HG02571 (cell line): Measurements from ENCODE around the gene NDRG3.
"Not testable (repeated sequence)": the region's sequence is repeated elsewhere in the genome, so short reads cannot be mapped to it uniquely, and the experiment has no call there.

Experiments
- ATAC-seq: cut with Tn5 transposase; IDR thresholded peaks from one replicate; pipeline ENCODE4 v1.9.1; 2021; ENCODE audit warnings: mild to moderate bottlenecking, moderate library complexity; ENCODE audit not compliant: unreplicated experiment

The NDRG3 gene

DNA sequence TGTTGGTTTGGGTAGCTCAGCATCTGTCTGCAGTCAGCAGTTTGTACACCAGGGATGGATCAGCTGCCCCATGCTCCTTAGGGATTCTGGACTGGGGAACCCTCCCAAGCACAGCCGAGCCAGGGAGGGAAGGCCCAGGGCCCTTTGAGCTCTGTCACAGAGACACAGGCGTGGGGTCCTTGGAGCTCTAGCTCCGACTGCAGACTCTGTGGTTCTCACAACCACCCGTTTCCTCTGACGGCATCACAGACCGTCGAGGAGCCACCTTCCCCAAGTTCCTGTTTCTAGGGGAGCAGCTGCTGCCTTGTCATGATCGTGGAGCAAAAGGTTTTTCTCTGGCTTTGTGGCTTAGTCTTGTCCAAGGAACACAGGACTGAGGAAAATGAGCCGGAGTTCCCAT is 99.9 kb downstream of the NDRG3 start, which contains the start of gene SLA2:
SLA2 (minus strand) TSS at position 199 of the 400 bp plus-strand sequence. CDS start 4,861 bp downstream, outside the sequence.
- ATAC-seq: no peak

DNA sequence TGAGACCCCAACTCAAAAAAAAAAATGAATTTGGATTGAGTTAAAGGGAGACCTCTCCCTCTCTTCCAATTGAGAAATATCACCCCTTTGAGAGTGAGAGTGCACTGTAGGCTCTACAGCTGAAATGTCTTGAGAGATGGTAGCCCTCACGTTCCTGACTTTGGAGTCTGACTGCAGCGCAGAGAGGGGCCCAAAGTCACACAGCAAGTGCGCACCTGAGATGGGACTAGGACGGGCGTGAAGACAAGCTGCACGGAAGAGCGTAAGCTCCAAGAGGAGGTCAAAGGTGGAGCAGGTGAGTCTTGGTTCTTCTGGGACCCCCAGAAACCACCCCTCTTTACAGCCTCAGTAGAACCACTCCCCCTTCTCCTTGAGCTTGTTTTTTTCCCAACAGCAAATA is 100.5 kb downstream of the NDRG3 start:
- ATAC-seq: no peak

DNA sequence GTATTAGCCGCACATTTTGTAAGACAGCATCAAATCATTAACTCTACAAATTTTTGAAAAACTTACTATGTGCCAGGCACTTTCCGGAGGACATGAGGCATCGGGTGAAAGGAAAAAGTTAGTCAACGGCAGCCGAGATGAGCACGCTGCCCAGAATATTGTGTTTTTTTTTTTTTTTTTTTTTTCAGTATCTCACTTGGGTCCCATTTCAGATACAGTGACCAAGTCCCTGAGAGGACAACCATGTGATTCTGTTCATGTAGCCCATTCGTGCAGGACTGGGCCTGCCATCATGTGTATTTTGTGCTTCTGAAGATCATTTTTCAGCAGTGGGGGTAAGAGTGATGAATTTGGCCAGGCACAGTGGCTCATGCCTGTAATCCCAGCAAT is 101.2 kb downstream of the NDRG3 start:
- ATAC-seq: no peak

DNA sequence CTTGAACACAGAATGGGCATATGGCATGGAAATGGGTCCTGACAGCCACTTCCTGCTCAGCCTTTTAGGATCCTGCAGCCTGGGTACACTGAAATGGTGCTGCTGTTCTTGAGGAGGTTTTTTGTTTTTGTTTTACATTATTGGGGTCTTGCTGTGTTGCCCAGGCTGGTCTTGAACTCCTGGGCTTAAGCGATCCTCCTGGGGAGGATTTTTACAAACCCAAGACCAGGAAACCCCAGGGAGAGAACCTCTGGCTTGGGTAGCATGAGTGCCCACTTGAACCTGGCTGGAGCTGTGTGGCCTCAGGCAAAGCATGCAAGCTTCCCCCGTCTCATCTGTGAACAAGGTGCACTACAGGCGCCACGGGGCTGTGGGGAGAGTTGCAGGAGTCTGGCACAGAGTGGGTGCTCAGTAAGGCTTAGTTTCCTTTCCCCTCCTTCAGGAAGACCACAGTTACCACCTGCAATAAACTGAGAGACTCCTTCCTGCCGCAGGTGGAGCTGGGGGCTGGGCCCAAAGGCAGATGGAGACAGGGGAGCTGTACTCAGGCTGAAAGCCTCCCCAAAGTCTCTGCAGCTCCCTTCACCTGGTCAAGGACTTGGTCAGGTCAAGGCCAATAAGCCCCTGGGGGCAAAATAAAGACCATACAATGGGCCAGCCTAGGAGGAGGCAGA is 101.7 kb downstream of the NDRG3 start:
- ATAC-seq: no peak

DNA sequence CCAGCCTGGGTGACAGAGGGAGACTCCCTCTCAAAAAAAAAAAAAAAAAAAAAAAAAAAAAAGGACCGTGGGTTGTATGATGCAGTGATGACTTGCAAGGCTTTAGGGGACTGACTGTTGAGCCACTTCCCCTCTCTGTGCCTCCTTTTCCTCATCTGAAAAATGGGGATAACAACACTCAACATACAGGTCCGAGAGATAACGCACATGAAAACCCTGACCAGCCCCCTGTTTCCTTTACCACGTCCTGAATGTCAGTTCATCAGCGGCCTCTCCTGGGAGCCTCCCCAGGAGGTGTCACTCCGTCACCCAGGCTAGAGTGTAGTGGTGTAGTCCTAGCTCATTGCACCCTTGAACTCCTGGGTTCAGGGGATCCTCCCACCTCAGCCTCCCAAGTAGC is 103.8 kb downstream of the NDRG3 start:
- no peak for ATAC-seq

DNA sequence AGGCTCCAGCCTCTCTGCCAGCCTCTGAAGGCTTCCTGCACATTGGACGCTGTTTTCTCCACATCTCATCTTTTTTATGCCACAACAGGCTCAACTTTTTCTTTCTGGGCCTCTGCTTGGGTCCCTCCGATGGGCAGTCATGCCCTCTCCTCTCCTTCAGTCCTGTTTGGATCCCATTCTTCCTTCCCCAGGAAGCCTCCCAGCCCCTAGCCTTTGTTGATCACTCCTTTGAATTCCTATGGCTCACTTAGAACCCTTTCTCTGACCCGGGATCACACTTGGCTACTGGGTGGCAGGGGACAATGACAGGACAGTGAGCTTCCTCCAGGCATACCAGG is 104.4 kb downstream of the NDRG3 start:
- ATAC-seq: no peak

DNA sequence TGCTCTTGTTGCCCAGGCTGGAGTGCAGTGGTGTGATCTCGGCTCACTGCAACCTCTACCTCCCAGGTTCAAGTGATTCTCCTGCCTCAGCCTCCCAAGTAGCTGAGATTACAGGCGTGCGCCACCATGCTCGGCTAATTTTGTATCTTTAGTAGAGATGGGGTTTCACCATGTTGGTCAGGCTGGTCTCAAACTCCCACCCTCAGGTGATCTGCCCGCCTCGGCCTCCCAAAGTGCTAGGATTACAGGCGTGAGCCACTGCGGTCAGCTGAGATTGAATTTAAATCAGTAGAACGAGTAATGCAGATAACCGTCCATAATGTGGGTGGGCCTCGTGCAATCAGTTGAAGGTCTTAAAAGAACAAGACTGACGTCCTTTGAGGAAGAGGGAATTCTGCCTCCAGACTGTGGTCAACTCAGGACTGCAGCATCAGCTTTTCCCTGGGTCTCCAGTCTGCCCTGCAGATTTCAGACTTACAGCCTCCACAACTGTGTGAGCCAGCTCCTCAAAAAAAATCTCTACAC is 107.0 kb downstream of the NDRG3 start:
- ATAC-seq: not testable (repeated sequence)

DNA sequence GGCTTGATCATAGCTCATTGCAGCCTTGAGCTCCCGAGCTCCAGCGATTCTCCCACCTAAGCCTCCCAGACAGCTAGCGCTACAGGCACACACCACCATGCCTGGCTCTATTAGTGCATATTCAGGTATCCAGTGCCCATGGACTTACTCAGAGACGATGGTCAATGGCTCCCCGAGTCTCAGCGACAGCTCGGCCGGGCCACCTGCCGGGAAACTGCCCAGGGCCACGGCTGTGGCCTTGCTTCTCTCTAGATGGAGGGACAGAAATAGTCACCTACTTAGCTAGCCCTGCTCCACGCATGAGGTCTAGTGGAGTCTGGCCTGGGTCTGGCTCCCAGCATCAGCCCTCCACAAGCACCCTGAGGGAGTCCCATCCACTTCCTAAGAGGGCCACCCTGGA is 111.5 kb downstream of the NDRG3 start:
- ATAC-seq: no peak

DNA sequence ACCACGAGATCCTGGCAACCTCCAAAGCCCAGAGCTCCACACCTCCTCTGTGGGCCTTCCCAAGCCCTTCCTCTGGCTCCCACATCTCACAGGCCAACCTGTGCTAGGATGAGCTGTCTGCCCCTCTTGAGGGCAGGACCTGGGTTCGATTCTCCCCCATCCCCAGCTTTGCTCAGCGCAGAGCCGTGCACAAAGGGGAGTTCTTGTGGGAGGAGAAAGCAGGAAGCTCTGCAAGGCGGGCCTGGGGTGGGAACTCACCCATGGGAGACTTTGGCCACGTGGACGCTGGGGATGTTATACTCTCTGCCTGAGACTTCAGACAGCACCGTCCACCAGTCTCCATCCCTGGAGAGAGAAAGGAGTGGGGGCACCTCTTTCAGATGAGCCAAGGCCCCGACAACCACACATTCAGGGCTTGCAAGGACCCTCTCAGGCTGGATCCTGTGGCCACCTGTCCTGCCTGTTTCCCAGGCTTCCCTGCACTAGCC is 112.6 kb downstream of the NDRG3 start:
- no peak for ATAC-seq

DNA sequence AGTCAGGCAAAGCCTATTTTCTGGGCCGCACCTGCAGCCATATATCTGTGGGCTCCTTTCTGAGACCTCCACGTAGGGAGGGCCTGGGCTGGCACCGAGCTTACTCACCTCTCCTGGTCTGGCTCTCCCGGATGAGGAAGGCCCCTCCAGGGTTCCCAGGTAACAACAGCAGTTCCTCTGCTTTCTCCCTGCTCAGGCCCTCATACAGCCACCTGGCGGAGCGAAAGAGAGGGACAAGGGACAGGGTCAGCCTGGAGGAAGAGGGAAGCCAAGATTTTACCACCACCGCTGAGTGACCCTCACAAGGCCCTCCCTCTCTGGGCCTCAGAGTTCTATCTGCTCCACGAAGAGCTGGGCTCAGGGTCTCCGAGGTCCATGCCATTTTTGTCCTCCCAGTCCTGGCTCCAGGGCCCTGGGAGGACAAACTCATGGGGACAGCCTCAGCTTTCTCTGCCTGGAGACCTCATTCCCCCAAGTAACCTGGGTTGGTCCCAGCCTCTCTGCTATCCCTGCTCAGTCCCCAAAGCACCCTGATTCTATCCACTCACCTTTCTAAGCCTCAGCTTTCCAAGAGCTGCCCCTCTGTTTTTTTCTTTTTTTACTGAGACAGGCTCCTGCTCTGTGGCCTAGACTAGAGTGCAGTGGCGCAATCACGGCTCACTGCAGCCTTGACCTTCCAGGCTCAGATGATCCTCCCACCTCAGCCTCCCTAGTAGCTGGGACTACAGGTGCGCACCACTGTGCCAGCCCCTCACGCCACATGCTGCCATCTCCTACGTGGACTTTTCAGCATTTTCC is 113.2 kb downstream of the NDRG3 start:
- no peak for ATAC-seq

DNA sequence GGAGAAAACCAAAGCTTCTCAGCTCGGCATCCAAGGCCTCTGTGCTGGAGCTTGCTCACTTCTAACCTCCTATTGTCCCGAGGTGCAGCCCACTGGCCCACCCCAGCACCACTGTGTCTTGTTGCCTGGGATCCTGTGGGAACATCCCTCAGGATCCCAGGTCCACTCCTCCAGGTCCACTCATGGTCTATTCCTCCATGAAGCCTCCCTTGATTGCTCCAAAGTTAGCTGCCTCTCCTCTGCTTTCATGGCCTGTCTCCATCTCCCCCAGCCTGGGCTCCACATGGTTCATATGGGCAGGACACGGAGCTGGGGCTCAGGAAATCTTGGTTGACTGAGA is 113.8 kb downstream of the NDRG3 start:
- ATAC-seq: no peak

DNA sequence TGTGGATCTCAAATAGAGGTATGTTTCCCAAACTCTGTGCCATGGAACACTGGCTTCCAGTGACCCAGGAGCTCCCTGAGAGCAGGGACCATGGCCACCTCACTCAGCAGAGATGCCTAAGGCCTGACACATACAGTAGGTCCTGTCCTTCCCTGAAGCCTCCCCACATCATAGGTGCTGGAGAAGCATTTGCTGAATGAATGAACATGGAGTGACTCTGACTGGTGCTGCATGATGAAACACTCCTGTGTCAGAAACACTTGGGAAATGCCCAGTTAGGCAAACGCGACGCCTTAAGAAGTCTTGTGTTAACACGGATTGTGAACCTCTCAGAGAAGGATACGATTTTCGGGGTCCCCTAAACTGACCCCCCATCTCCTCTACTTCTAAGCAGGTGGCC is 114.2 kb downstream of the NDRG3 start:
- no peak for ATAC-seq

DNA sequence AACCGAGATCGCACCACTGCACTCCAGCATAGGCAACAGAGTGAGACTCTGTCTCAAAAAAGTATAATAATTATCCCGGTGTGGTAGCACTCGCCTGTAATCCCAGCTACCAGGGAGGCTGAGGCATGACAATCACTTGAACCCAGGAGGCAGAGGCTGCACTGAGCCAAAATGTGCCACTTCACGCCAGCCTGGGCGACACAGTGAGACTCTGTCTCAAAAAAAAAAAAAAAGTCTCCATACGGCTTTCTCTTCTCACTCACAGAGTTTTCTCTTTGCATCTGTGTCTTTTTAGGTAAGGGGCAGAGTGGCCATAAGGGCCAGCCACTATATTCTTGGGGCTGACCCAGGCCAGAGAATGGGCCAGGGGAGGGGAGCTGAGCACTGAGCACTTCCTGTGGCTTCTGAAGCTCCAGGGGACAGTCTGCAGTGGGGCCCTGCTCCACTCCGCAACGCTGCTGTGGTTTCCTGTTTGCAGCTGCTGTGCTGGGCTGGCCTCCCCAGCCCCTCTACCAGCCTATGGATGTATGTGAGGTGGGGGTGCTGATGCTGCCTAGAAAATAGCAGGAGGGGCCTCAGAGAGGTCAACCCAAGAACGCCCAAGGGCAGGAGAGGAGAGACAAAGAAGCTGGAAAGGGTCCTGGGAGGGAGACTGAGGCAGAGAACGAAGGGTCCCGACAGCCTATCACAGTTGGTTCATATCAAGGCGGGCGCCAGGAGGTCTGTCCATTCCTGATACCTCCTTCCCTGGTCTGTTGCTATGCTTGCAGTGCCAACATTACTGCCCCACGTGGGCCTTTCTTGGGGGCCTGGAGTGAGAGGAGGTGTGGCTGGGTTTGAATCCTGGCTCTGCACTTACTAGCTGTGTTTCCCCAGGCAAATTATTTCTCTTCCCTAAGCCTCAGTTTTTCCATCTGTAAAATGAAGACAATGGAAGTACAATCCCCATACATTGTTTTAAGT is 115.9 kb downstream of the NDRG3 start:
- ATAC-seq: no peak

DNA sequence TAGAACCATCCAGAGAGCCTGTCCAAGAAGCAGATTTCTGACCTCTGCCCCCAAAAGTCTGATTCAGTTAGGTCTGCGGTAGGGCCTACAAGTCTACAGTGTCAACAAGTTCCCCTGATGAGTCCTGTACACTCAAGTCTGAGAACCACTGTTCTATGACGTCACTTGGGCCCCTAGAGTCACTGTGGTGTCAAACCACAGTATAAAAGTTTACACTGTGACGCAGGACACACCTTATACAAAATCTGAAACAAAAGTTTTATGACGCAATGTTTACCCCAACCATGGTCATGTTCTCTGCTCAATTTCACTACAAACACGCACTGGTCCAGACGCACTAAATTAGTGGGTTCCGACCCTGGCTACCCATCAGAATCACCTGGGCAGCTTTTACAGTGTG is 117.8 kb downstream of the NDRG3 start:
- ATAC-seq: no peak

DNA sequence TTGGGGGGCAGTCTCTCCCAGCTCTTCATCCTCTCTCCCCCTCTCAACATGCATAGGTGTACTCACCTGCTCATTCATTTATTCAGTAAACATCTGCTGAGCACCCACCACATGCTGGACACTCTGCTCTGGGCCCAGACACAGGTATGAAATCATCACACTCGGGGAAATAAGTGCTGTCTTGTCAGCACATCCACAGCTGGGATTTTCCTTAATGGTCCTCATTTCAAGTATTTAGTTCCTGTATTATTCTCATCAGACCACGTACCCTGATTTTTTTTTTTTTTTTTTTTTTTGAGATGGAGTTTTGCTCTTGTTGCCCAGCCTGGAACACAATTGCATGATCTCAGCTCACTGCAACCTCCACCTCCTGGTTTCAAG is 121.0 kb downstream of the NDRG3 start:
- no peak for ATAC-seq

DNA sequence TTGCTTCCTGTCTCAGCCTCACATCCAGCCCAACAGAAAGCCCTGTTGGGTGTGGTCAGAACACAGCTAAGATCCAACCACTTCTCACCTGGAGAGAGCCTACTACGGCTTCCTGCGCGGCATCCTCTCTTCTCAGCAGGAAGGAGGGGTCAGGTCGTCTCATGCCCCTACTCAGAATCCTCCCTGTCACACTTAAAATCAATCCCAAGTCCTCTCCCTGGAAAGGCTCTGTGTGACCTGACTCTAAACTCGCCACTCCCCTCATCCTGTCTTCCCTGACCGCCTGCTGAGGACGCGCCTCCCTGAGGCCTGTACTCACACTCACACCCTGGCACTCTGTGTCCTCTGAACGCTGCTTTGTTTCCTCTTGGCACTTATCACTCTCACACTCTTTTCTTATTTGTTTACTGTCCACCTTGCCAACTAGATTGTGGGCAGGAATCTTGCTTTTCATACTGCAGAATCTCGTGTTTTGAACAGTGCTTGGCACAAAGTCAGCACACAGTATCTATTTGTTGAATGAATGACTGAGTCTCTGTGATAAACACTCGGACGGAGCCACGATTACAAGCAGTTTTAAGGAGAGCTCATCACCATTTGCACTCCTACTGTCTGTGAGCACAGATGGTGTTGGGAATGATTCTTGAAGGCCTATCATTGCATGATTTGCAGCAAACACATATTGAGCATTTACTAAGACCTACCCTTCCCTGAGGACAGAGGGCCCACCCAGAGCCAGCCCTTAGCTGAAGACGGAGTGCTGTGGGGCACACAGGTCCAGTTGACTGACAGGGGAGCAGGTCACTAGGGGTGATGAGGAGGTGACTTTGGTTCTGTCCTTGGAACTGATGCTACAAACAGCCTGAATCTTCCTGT is 121.6 kb downstream of the NDRG3 start:
- ATAC-seq: no peak

DNA sequence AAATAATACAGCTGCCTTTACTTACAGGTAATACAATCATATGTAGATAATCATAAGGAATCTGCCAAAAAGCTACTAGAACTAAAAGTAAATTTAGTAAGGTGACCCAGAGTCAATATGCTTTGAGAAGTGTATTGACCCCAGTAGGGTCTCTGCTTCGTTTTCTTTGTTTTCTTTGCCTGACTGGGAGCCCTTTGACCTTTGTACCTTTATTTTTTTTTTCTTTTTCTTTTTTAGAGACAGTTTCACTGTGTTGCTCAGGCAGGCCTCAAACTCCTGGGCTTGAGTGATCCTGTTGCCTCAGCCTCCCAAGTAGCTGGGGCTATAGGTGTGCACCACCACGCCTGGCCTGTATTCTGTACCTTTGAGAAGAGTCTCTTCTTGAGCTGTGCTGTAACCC is 122.4 kb downstream of the NDRG3 start:
- ATAC-seq: no peak

DNA sequence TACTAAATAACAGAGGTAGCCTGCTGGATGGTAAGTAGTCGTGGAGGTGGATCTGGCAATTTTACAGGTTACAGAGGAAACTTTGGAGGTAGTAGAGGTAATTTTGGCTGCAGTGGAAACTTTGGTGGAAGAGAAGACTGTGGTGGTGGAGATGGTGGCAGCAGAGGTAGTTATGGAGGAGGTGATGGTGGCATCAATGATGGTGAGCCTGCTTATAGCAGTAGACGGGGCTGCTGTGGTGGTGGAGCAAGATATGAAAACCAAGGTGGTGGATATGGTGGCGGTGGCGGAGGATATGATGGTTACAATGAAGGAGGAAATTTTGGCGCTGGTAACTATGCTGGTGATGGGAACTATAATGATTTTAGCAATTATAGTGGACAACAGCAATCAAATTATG is 125.0 kb downstream of the NDRG3 start:
- no peak for ATAC-seq

DNA sequence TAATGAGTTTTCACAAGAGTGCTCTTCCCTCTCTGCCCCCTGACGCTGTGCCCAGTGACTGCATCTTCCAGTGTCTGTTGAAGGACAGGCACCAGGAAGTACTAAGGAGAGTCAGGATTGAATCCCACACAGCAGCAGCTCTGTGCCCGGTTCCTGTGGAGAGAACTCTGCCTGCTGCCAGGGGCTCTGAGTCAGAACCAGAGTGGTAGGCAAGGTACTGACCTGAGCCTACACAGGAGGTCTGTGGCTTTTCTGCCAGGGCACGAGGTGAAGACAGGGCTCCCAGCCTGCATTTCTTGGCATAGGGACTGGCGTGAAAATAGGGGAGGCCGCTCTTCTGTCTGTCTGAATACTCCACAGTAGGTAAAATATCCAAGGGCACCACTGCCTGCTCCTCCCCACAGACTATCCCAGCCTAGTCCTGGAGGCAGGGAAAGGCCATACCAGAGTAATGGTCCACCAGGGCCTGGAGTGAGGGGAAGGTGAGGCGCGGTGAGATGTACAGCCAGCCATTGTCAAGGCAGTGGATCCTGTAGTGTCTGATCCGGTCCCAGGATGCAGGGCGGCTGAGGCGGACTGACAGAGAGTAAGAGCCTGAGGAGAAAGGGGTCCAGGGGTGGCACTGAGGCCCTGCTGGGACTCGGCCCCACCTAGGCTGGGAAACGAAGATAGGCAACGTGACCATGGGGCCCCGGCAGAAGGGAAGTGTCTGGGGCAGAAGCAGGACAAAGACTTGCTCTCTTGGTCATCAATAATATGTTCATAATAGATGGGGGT is 130.9 kb downstream of the NDRG3 start:
- no peak for ATAC-seq

DNA sequence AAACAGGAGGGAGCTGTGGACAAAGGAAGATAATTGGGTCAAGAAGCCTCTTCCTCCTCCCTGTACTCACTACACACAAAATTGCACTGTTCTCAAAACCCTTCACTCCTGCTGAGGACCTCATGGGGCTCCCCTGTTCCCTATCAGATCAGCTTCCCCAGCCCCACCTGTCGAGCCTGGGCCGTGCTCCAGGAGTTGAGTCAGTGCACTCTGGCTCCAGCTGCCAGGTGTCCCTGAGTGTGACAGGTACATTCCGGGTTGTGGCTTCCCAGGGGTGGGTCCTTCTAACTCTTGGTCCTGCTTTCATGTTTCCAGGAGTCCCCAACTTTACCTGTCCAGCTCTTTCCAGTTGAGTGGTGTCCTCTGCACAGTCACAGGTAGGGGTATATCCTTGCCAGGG is 131.9 kb downstream of the NDRG3 start:
- no peak for ATAC-seq
